IMR-90 (cell line): ENCODE data around the gene CCDC175. TPM values are rescaled to one million over a fixed set of nuclear protein-coding genes. Genes with fewer than 3 reads are reported as not detected.

Experiments used
- ATAC-seq: fragments of 200-7000 bp; cut with Tn5 transposase; 2 replicates; pipeline ENCODE4 v1.9.1; 2020; ENCODE audit warnings: low read depth, mild to moderate bottlenecking, moderate library complexity
- BruUV-seq: library from RNA; stranded (reverse); fragments of 400-500 nt; replicated peaks from 2 replicates; lab custom pipeline; 2021; lab: Mats Ljungman, UMichigan
- CTCF ChIA-PET: fragments of 300-600 bp; formaldehyde crosslinking; extraction: SDS; loops from one replicate; lab custom pipeline; 2021; ENCODE audit warnings: antibody characterized with exemption; lab: Yijun Ruan, JAX
- POLR2A ChIA-PET: fragments of 300-600 bp; sonication (Branson Sonifier 250); formaldehyde crosslinking; loops from one replicate; lab custom pipeline; 2022; ENCODE audit warnings: antibody characterized with exemption; ENCODE audit not compliant: unreplicated experiment; lab: Charles Lee
- DNase-seq: peaks from one replicate; pipeline ENCODE4 v3.0.0; 2013
- H2AFZ ChIP-seq: replicated peaks from 2 replicates; pipeline ENCODE3; 2013; ENCODE audit warnings: low read length, mild to moderate bottlenecking; ENCODE audit not compliant: poor library complexity
- H2AK5ac ChIP-seq: 2 replicates; pipeline ENCODE4 v1.6.1; 2013; ENCODE audit warnings: low read depth, low read length, inconsistent platforms
- H2AK9ac ChIP-seq: replicated peaks from 2 replicates; pipeline ENCODE3; 2013; ENCODE audit warnings: mild to moderate bottlenecking, low read depth, low read length, moderate library complexity; ENCODE audit not compliant: poor library complexity
- H2BK120ac ChIP-seq: 2 replicates; pipeline ENCODE4 v1.6.1; 2013; ENCODE audit warnings: low read depth, low read length, inconsistent platforms
- H2BK15ac ChIP-seq: 3 replicates; pipeline ENCODE4 v1.6.1; 2013; ENCODE audit warnings: low read depth, low read length, inconsistent platforms
- H2BK20ac ChIP-seq: 2 replicates; pipeline ENCODE4 v1.6.1; 2013; ENCODE audit warnings: low read depth, mild to moderate bottlenecking, inconsistent platforms, low read length, moderate library complexity
- H2BK5ac ChIP-seq: 2 replicates; pipeline ENCODE4 v1.6.1; 2013; ENCODE audit warnings: mild to moderate bottlenecking, low read depth, low read length, inconsistent platforms; ENCODE audit not compliant: poor library complexity, severe bottlenecking
- H3K14ac ChIP-seq: replicated peaks from 2 replicates; pipeline ENCODE4 v1.6.1; 2013; ENCODE audit warnings: low read depth, low read length, inconsistent platforms
- H3K18ac ChIP-seq: 2 replicates; pipeline ENCODE4 v1.6.1; 2013; ENCODE audit warnings: low read depth, low read length, control low read depth
- H3K23ac ChIP-seq: 2 replicates; pipeline ENCODE4 v1.6.1; 2013; ENCODE audit warnings: low read depth, low read length, inconsistent platforms
- H3K27ac ChIP-seq: 2 replicates; pipeline ENCODE4 v1.5.1; 2013; ENCODE audit warnings: mild to moderate bottlenecking, control low read depth, low read length; ENCODE audit not compliant: insufficient read depth
- H3K27me3 ChIP-seq: 2 replicates; pipeline ENCODE4 v1.6.1; 2013; ENCODE audit warnings: low read length; ENCODE audit not compliant: control insufficient read depth, insufficient read depth
- H3K36me3 ChIP-seq: 2 replicates; pipeline ENCODE4 v1.6.1; 2013; ENCODE audit warnings: low read length, mixed read lengths; ENCODE audit not compliant: control insufficient read depth, insufficient read depth
- H3K4ac ChIP-seq: 2 replicates; pipeline ENCODE4 v1.6.1; 2013; ENCODE audit warnings: low read depth, low read length, inconsistent platforms
- H3K4me1 ChIP-seq: 2 replicates; pipeline ENCODE4 v1.6.1; 2013; ENCODE audit warnings: low read length, mixed read lengths; ENCODE audit not compliant: control insufficient read depth, insufficient read depth
- H3K4me2 ChIP-seq: 2 replicates; pipeline ENCODE4 v1.6.1; 2013; ENCODE audit warnings: low read depth, mild to moderate bottlenecking, control low read depth, low read length, moderate library complexity
- H3K4me3 ChIP-seq: 2 replicates; pipeline ENCODE4 v1.5.1; 2013; ENCODE audit warnings: low read depth, mild to moderate bottlenecking, control low read depth, low read length, moderate library complexity; ENCODE audit not compliant: insufficient read depth
- H3K56ac ChIP-seq: 2 replicates; pipeline ENCODE4 v1.6.1; 2013; ENCODE audit warnings: low read length, inconsistent platforms; ENCODE audit not compliant: insufficient read depth; ENCODE audit errors: extremely low read depth
- H3K79me1 ChIP-seq, 2 experiments: 2 replicates each; pipeline ENCODE4 v1.6.1; 2013; ENCODE audit warnings: low read length in 2 of 2, inconsistent platforms in 1 of 2, low read depth in 1 of 2
- H3K9ac ChIP-seq: 2 replicates; pipeline ENCODE4 v1.6.1; 2013; ENCODE audit warnings: low read depth, low read length, control low read depth
- H3K9me1 ChIP-seq: 2 replicates; pipeline ENCODE4 v1.6.1; 2013; ENCODE audit warnings: low read length, inconsistent platforms; ENCODE audit not compliant: insufficient read depth
- H3K9me3 ChIP-seq: 2 replicates; pipeline ENCODE4 v1.6.1; 2013; ENCODE audit warnings: low read length; ENCODE audit not compliant: control insufficient read depth, insufficient read depth
- H4K20me1 ChIP-seq: 2 replicates; pipeline ENCODE4 v1.6.1; 2013; ENCODE audit warnings: low read length, inconsistent platforms; ENCODE audit not compliant: insufficient read depth
- H4K5ac ChIP-seq: 2 replicates; pipeline ENCODE4 v1.6.1; 2013; ENCODE audit warnings: mild to moderate bottlenecking, low read depth, low read length, control low read depth
- H4K8ac ChIP-seq, 2 experiments: 2 replicates each; pipeline ENCODE4 v1.6.1; 2013; ENCODE audit warnings: low read depth in 2 of 2, low read length in 2 of 2, control low read depth in 1 of 2, inconsistent platforms in 1 of 2
- H4K91ac ChIP-seq: 2 replicates; pipeline ENCODE4 v1.6.1; 2013; ENCODE audit warnings: low read depth, low read length, inconsistent platforms; ENCODE audit not compliant: insufficient read depth
- RAD21 ChIP-seq: IDR thresholded peaks from 2 replicates; pipeline ENCODE4 v1.6.1; 2012; ENCODE audit warnings: low read length, improper control_type of control experiment
- WGBS, 2 experiments: methylation state at CpG; one replicate each; pipeline versions ENCODE4 v1.1.5 to v1.1.7; 2013; ENCODE audit warnings: missing lambda C conversion rate in 2 of 2; ENCODE audit not compliant: insufficient read length in 1 of 2; ENCODE audit errors: extremely low coverage in 2 of 2; 5-methylcytosine and 5-hydroxymethylcytosine counted together
- dilution Hi-C: fragments of 300-500 bp; cut with HindIII; formaldehyde crosslinking; loops from one replicate; pipeline ENCODE4 v1.14.3; 2018; ENCODE audit warnings: low sequenced_read_pairs; ENCODE audit not compliant: unreplicated experiment
- in situ Hi-C: fragments of 300-500 bp; cut with MboI; formaldehyde crosslinking; loops from 3 replicates; pipeline ENCODE4 v1.14.3; 2019; ENCODE audit warnings: low sequenced_read_pairs, inconsistent platforms, mixed read lengths
- intact Hi-C: fragments of 100-400 bp; cut with micrococcal nuclease; formaldehyde crosslinking; loops from 2 replicates; pipeline ENCODE4 v1.10.0; 2022
- polyA plus RNA-seq, 3 experiments: library from polyadenylated mRNA; depleted of rRNA; stranded (reverse); fragments of >200 nt; gene quantifications; 2 replicates each; pipeline ENCODE4 v1.2.3, GENCODE V29; 2012; ENCODE audit warnings: low replicate concordance in 1 of 3
- total RNA-seq: library from RNA; depleted of rRNA; stranded (reverse); fragments of >200 nt; gene quantifications from 2 replicates; pipeline ENCODE4 v1.2.3, GENCODE V29; 2012

CCDC175 gene
- total and polyA plus RNA-seq, 2 of the 4 experiments (the other 2 are of a cell fraction): not detected

DNA sequence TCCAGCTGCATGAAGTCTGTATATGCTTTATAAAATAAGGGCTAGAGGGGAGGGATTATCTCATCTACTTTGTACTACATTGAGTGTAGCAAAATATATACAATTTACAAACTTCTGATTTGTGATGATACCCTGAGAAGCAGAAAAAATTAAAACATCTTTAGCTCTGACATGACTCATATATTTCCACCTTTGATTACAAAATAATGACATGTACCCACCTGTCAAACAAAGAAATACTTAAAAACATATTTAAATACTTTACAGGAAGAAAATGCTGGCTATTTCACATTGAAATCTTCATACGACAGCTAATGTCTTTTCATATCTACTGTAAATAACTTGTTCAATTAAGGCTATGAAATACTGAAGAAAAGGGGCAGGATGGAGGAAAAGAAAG, 114.7 kb downstream of the CCDC175 start:
- Histone ChIP-seq H3K4me1 (peaks cover 6% of the 10 kb centered on the region), H4K91ac (no peak overlapping the region), H2AK5ac (no peak overlapping the region), H2AFZ (no peak overlapping the region), H3K27me3 (no peaks in the 10 kb centered on the region), H4K5ac (no peak overlapping the region), H3K36me3 (peaks cover 22% of the 10 kb centered on the region), H3K4me3 (no peak overlapping the region), H3K4ac (no peak overlapping the region), H3K18ac (no peak overlapping the region), H2BK20ac (no peak overlapping the region), H3K9me3 (no peaks in the 10 kb centered on the region; the same call in 1 of the 2 replicates), H2AK9ac (no peak overlapping the region), H3K79me1 (peaks cover 12 to 17% of the 10 kb centered on the region in 2 experiments; a peak in 3 of 4 replicates), H3K4me2 (no peak overlapping the region), H3K9me1 (peaks cover 7% of the 10 kb centered on the region; the same call in 1 of the 2 replicates), H2BK120ac (no peak overlapping the region), H3K23ac (no peak overlapping the region), H3K56ac (no peak overlapping the region), H3K14ac (no peak overlapping the region), H2BK5ac (no peak overlapping the region), H2BK15ac (no peak overlapping the region), H4K8ac (no peak overlapping the region), H3K9ac (no peak overlapping the region), H4K20me1 (peaks cover 22% of the 10 kb centered on the region; the same call in 1 of the 2 replicates), H3K27ac (no peak overlapping the region)
- intact Hi-C loops: no loop called here
- no peak for TF ChIP-seq RAD21
- DNase-seq (no peak), ATAC-seq (no peak)
- no TSS peak for BruUV-seq
- in situ Hi-C loops: loop anchor here (25.0 kb wide), 2 partner anchors 825 to 975 kb away; partner anchors contain the start of gene DACT1
- dilution Hi-C loops: no loop called here
- CTCF ChIA-PET: no interaction called here
- no CpG with 5 or more reads among the region's 1 CpG for WGBS, 2 experiments
- POLR2A ChIA-PET: no interaction called here
